Testis (tissue), 3 donors: ENCODE results near the gene SH3GL1. TPM values are rescaled to one million over a fixed set of nuclear protein-coding genes. Genes with fewer than 3 reads are reported as not detected.

Source experiments
- DNase-seq: peaks from one replicate; pipeline ENCODE4 v3.0.0-alpha.2; 2019
- H3K27ac ChIP-seq, 2 donors: fragments of 200-600 bp; sonication (generic); one replicate each; pipeline ENCODE4 v1.5.1; 2019
- H3K27me3 ChIP-seq: fragments of 200-600 bp; sonication (generic); one replicate; pipeline ENCODE4 v1.5.1; 2019
- H3K36me3 ChIP-seq: fragments of 200-600 bp; sonication (generic); one replicate; pipeline ENCODE4 v1.5.1; 2017; ENCODE audit warnings: low read depth; ENCODE audit errors: missing control alignments
- H3K4me1 ChIP-seq: fragments of 200-600 bp; sonication (generic); one replicate; pipeline ENCODE4 v1.5.1; 2019
- H3K4me3 ChIP-seq, 2 donors: fragments of 200-600 bp; sonication (generic); one replicate each; pipeline ENCODE4 v1.5.1; 2017 to 2019
- H3K9me3 ChIP-seq: fragments of 200-600 bp; sonication (generic); one replicate; pipeline ENCODE4 v1.5.1; 2017
- POLR2A ChIP-seq: fragments of 450-650 bp; IDR thresholded peaks from one replicate; pipeline ENCODE4 v1.6.1; 2017; ENCODE audit warnings: antibody characterized with exemption, mild to moderate bottlenecking, moderate library complexity
- WGBS, 2 donors: methylation state at CpG; one replicate each; pipeline ENCODE4 v1.1.5; 2018; 5-methylcytosine and 5-hydroxymethylcytosine counted together
- intact Hi-C: fragments of 100-400 bp; cut with DNase I; formaldehyde crosslinking; loops from one replicate; pipeline ENCODE4 v1.15.1; 2023; ENCODE audit warnings: low total_unique reads
- polyA plus RNA-seq: library from polyadenylated mRNA; stranded (reverse); fragments of 350-450 nt; fragmentation: Illumina TruSeq; extraction: RNeasy Lipid Tissue Mini Kit (QIAGEN cat#74804); gene quantifications from one replicate; pipeline ENCODE4 v1.2.3, GENCODE V29; 2014; ENCODE audit warnings: low read depth, low replicate concordance; ENCODE audit not compliant: insufficient read depth
- total RNA-seq, 2 donors: library from RNA; depleted of rRNA; stranded (reverse); fragments of >200 nt; gene quantifications; one replicate each; pipeline ENCODE4 v1.2.3, GENCODE V29; 2016
- TF ChIP-seq, protein P1 (sequence below), 3 experiments: fragments of 450-650 bp in 2 of 3; fragments of 200-600 bp in 1 of 3; sonication (generic) in 1 of 3; IDR thresholded peaks; one replicate each; pipeline ENCODE4 v1.5.1; 2016 to 2019; ENCODE audit warnings: antibody characterized with exemption in 3 of 3, mild to moderate bottlenecking in 2 of 3, moderate library complexity in 1 of 3

SH3GL1 gene
- total and polyA plus RNA-seq, 3 donors from 2014 or later: 41.6 to 53.4 (median 47.3) TPM

DNA sequence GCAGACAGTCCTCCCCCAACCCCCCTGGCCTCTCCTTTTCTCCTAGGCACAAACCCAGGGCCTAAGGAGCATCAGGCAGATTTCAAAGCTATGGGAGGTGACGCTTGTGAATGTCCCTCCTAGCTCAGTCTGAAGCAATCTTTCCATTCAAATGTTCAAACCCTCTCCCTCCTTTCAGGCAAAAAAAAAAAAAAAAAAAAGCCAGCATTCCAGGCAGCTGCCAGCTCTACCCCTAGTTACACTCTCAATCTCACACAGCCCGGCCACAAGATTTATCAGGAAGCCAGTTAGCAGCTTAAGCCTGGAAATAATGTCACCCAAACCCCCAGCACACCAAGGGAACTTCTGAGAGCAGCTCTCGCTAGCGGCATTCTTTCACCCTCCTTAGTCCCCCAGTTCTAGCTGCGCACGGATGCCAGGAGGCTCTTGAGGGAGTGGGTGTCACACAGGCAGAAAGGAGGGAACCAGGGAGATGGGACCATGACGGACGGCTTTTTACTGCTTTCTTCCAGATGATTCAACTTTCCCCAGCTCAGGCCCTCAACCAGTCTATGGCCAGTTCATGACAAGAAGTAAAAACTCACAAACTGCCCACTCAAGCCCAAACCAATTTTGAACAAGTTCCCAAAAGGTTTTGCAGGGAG is 6.3 kb downstream of the SH3GL1 start:
- WGBS, 2 donors: 48 to 63% methylated on average over 6 to 8 of the region's 8 CpGs

DNA sequence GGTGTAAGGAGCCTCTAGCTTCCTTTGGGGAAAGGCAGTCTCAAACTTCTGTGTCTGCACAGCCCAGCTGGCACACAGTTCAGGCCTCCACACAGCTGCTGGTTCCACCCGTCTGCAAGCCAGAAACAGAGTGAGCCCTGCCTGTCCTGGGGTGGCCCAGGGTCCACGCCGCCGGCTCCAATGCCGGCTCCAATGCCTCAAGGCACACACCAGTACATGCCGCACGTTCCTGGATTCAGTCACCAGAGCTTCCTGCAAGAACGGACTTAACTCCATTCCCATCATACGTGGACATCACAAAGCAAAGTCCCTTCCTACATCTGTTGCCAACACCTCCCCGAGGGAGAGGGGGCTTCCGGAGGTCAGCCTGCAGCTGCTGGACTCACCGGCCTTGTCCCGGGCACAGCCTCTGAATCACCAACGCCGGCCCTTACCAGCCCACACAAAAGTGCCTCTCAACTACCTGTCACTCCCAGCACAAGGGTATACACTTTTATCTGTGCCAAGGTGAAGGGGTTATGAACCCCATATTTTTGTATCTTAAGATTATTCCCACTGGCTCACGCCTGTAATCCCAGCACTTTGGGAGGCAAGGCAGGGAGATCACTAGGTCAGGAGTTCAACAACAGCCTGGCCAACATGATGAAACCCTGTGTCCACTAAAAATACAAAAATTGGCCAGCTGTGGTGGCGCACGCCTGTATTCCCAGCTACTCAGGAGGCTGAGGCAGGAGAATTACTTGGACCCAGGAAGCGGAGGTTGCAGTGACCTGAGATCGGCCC is 8.5 kb downstream of the SH3GL1 start:
- H3K4me3 ChIP-seq: no peak overlapping the region
- intact Hi-C loops: no loop called here
- H3K4me1 ChIP-seq: peaks cover 71% of the 10 kb centered on the region
- H3K27me3 ChIP-seq: no peaks in the 10 kb centered on the region
- WGBS, 2 donors: 43 to 61% methylated on average over 9 to 20 of the region's 20 CpGs
- H3K36me3 ChIP-seq: no peaks in the 10 kb centered on the region
- DNase-seq: no peak
- H3K9me3 ChIP-seq: no peaks in the 10 kb centered on the region
- TF ChIP-seq, protein P1, sequence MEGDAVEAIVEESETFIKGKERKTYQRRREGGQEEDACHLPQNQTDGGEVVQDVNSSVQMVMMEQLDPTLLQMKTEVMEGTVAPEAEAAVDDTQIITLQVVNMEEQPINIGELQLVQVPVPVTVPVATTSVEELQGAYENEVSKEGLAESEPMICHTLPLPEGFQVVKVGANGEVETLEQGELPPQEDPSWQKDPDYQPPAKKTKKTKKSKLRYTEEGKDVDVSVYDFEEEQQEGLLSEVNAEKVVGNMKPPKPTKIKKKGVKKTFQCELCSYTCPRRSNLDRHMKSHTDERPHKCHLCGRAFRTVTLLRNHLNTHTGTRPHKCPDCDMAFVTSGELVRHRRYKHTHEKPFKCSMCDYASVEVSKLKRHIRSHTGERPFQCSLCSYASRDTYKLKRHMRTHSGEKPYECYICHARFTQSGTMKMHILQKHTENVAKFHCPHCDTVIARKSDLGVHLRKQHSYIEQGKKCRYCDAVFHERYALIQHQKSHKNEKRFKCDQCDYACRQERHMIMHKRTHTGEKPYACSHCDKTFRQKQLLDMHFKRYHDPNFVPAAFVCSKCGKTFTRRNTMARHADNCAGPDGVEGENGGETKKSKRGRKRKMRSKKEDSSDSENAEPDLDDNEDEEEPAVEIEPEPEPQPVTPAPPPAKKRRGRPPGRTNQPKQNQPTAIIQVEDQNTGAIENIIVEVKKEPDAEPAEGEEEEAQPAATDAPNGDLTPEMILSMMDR (IDR thresholded peaks at IDR 0.05): no peak
- TF ChIP-seq POLR2A: no peak
- H3K27ac ChIP-seq: peak overlapping the region in 1 of 2 donors; percentile 64

More for the DNA sequence above, 6.3 kb downstream of the SH3GL1 start:
- H3K27ac ChIP-seq: no peak overlapping the region
- H3K36me3 ChIP-seq: no peaks in the 10 kb centered on the region
- no peaks in the 10 kb centered on the region for H3K9me3 ChIP-seq
- DNase-seq: no peak
- H3K4me3 ChIP-seq: no peak overlapping the region
- intact Hi-C loops: no loop called here
- peaks cover 74% of the 10 kb centered on the region for H3K4me1 ChIP-seq
- H3K27me3 ChIP-seq: no peaks in the 10 kb centered on the region
- no peak for TF ChIP-seq POLR2A
- TF ChIP-seq, protein P1 (IDR thresholded peaks at IDR 0.05): no peak

DNA sequence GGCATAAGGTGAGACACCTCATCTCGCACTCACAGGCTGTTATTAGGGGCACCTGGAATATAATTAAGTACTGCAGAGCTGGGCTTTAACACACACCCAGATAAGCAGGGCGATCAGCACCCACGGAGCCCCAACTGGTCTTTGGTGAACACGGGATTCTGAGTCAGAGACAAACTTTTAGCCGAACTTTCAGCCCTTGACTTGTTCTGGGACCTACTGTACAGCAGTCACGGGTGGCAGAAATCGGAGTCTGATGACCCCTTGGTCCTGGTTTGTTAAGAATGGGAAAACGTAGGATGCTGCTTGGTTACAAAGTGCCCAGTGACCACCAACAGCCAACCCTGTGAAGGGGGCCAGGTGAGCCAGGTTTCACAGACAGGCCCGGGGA is 9.0 kb downstream of the SH3GL1 start:
- no peaks in the 10 kb centered on the region for H3K9me3 ChIP-seq
- no peak for DNase-seq
- no peaks in the 10 kb centered on the region for H3K27me3 ChIP-seq
- H3K36me3 ChIP-seq: no peaks in the 10 kb centered on the region
- H3K4me3 ChIP-seq: no peak overlapping the region
- 57% methylated on average over 9 of the region's 9 CpGs; no CpG with 5 or more reads in 1 of the 2 donors for WGBS, 2 donors
- peak overlapping the region; percentile 25 to 64 for H3K27ac ChIP-seq
- H3K4me1 ChIP-seq: peaks cover 68% of the 10 kb centered on the region
- intact Hi-C loops: no loop called here
- no peak for TF ChIP-seq POLR2A
- TF ChIP-seq, protein P1 (IDR thresholded peaks at IDR 0.05): no peak

DNA sequence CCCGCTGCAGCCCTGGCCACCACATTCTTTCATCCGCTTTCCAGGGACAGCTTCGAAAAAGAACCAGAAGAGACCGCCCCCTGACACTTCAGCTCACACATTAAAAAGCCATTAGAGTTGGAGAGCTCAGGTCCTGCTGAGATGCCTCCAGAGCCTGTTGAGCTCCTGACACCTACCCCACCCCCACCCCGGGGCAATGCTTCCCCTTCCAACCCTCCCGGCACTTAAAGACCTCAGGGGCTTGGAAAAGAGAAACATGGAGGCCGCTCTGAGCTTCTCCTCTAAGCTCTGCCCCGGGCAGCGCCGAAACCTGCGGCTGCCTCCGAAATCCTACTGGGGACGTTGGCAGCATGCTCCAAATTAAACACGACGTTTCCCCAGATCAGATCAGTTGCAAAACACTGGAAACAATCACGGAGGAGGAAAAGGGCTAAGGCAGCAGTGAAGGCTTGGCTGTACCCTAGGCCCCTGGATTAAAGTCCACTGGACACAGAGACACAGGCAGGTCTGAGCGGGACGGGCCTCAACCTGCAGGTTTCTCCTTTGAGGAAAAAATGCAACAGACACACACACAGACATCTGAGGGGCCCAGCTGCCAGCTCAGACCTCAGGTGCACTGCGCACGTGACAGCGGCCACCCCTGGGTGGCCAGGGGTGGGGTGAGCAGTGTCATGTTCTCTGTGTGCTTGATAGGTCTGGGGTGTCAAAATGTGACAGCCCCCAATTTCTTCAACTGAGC is 9.6 kb downstream of the SH3GL1 start:
- WGBS, 2 donors: 53 to 54% methylated on average over 19 to 21 of the region's 21 CpGs
- Histone ChIP-seq H3K27ac (peak overlapping the region; percentile 40 to 64), H3K9me3 (no peaks in the 10 kb centered on the region), H3K4me3 (no peak overlapping the region), H3K4me1 (peaks cover 72% of the 10 kb centered on the region), H3K36me3 (no peaks in the 10 kb centered on the region), H3K27me3 (no peaks in the 10 kb centered on the region)
- intact Hi-C loops: no loop called here
- TF ChIP-seq, protein P1 (IDR thresholded peaks at IDR 0.05): no peak
- no peak for TF ChIP-seq POLR2A
- peak; percentile 20 for DNase-seq
